GM21447 (cell line): ENCODE data around the gene HRH2.

Source experiments
- ATAC-seq: cut with Tn5 transposase; IDR thresholded peaks from one replicate; pipeline ENCODE4 v1.9.1; 2021; ENCODE audit not compliant: unreplicated experiment

Gene HRH2

GRCh38 chr5:175690586-175690985 is 32.7 kb downstream of the HRH2 start:
- no peak for ATAC-seq

- ATAC-seq, result no peak
Observed at GRCh38 chr5:175691761-175692160, 33.9 kb downstream of the HRH2 start.

- ATAC-seq, result no peak
Observed at GRCh38 chr5:175692235-175692995, 34.5 kb downstream of the HRH2 start.

GRCh38 chr5:175692996-175693710 is 35.3 kb downstream of the HRH2 start:
- no peak for ATAC-seq

- no peak for ATAC-seq
Observed at GRCh38 chr5:175693741-175694140, 35.9 kb downstream of the HRH2 start.

- no peak for ATAC-seq
Observed at GRCh38 chr5:175694371-175695160, 36.7 kb downstream of the HRH2 start.

- ATAC-seq, result no peak
Observed at GRCh38 chr5:175695161-175696126, 37.6 kb downstream of the HRH2 start.

GRCh38 chr5:175696139-175696854 is 38.4 kb downstream of the HRH2 start:
- ATAC-seq, result no peak

GRCh38 chr5:175696855-175697198 is 39.0 kb downstream of the HRH2 start:
- no peak for ATAC-seq

- ATAC-seq, result no peak
Observed at GRCh38 chr5:175697846-175698245, 40.0 kb downstream of the HRH2 start.

GRCh38 chr5:175698401-175699115 is 40.7 kb downstream of the HRH2 start:
- ATAC-seq, result no peak

GRCh38 chr5:175700991-175701390 is 43.1 kb downstream of the HRH2 start:
- ATAC-seq, result no peak

- ATAC-seq, result no peak
Observed at GRCh38 chr5:175701797-175702196, 43.9 kb downstream of the HRH2 start.

- no peak for ATAC-seq
Observed at GRCh38 chr5:175706499-175706898, 48.6 kb downstream of the HRH2 start.

GRCh38 chr5:175707751-175708375 is 50.0 kb downstream of the HRH2 start:
- ATAC-seq, result no peak

GRCh38 chr5:175709276-175709781 is 51.5 kb downstream of the HRH2 start:
- no peak for ATAC-seq

- ATAC-seq, result no peak
Observed at GRCh38 chr5:175710326-175710725, 52.5 kb downstream of the HRH2 start.

- no peak for ATAC-seq
Observed at GRCh38 chr5:175711031-175711430, 53.2 kb downstream of the HRH2 start.
